Body of pancreas (tissue), 4 donors: ENCODE measurements around the gene ABCB11.

Experiments used
- CTCF ChIP-seq, 7 experiments: fragments of 450-650 bp in 4 of 7; fragments of 200-600 bp in 3 of 7; sonication (generic) in 3 of 7; IDR thresholded peaks; one replicate each; pipeline ENCODE4 v1.5.1; 2016 to 2019; ENCODE audit warnings: antibody characterized with exemption in 7 of 7
- POLR2A ChIP-seq, 3 donors: fragments of 450-650 bp; IDR thresholded peaks; one replicate each; pipeline ENCODE4 v1.6.1; 2016; ENCODE audit warnings: antibody characterized with exemption in 3 of 3, mild to moderate bottlenecking in 2 of 3

DNA sequence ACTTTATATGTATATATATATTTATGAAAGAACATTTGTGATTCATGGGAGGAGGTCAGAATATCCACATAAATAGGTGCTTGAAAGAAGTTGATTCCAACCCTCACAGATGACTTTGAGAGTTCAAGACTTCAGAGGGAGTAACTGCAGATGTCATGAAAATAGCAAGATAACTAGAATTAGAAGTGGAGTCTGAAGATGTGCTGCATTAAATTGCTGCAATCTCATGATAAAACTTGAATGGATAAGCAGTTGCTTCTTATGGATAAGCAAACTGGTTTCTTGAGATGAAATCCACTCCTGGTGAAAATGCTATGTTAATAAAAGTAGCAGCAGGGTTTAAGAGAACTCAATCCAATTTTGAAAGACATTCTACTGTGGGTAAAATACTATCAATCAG lies 89.8 kb downstream of the ABCB11 start:
- TF ChIP-seq CTCF (IDR thresholded peaks at IDR 0.05) (no peak), POLR2A (IDR thresholded peaks at IDR 0.05) (no peak)
